SU-DHL-6 (cell line): Measurements from ENCODE around the gene CDK19.

Experiments used
- H2AFZ ChIP-seq: fragments of 200-600 bp; sonication (generic); 2 replicates; pipeline ENCODE4 v1.6.1; 2014; ENCODE audit warnings: low read depth, mild to moderate bottlenecking, moderate library complexity, mixed read lengths, antibody characterized with exemption, low read length; ENCODE audit not compliant: severe bottlenecking
- H3F3A ChIP-seq: fragments of 200-600 bp; shearing (Covaris generic); 2 replicates; pipeline ENCODE4 v1.6.0; 2016; ENCODE audit warnings: antibody characterized with exemption, mild to moderate bottlenecking; ENCODE audit not compliant: insufficient read depth
- H3K27ac ChIP-seq: fragments of 200-600 bp; sonication (generic); 2 replicates; pipeline ENCODE4 v1.5.1; 2016; ENCODE audit warnings: low read depth, mild to moderate bottlenecking, low read length, moderate library complexity, mixed read lengths
- H3K27me3 ChIP-seq: fragments of 200-600 bp; sonication (generic), shearing (Covaris generic); 2 replicates; pipeline ENCODE4 v1.6.0; 2014; ENCODE audit warnings: mild to moderate bottlenecking, low read length
- H3K36me3 ChIP-seq: fragments of 200-600 bp; sonication (generic); 2 replicates; pipeline ENCODE4 v1.6.1; 2014; ENCODE audit warnings: mild to moderate bottlenecking, low read length, mixed read lengths
- H3K4me2 ChIP-seq: fragments of 300-600, 200-600 bp; shearing (Covaris generic), sonication (generic); 2 replicates; pipeline ENCODE4 v1.6.0; 2014; ENCODE audit warnings: low read length, low read depth, mild to moderate bottlenecking; ENCODE audit not compliant: poor library complexity, severe bottlenecking
- H3K4me3 ChIP-seq: fragments of 200-600 bp; sonication (generic); 2 replicates; pipeline ENCODE4 v1.5.1; 2014; ENCODE audit warnings: antibody characterized with exemption, low read length, mild to moderate bottlenecking, mixed read lengths; ENCODE audit not compliant: insufficient read depth, poor library complexity, severe bottlenecking
- H3K79me2 ChIP-seq: fragments of 200-600 bp; sonication (generic); 2 replicates; pipeline ENCODE4 v1.6.1; 2014; ENCODE audit warnings: mild to moderate bottlenecking, low read length, moderate library complexity; ENCODE audit not compliant: insufficient read depth
- H3K9ac ChIP-seq: fragments of 200-600 bp; sonication (generic); 2 replicates; pipeline ENCODE4 v1.7.0; 2014; ENCODE audit warnings: mild to moderate bottlenecking, low read length
- H3K9me2 ChIP-seq: fragments of 200-600 bp; sonication (generic); replicated peaks from 2 replicates; pipeline ENCODE4 v1.6.1; 2014; ENCODE audit warnings: low read length; ENCODE audit not compliant: insufficient read depth
- H3K9me3 ChIP-seq: fragments of 200-600 bp; sonication (generic); 2 replicates; pipeline ENCODE4 v1.6.1; 2014; ENCODE audit warnings: low read length, mixed read lengths; ENCODE audit not compliant: insufficient read depth
- H4K20me1 ChIP-seq: fragments of 200-600 bp; sonication (generic); 2 replicates; pipeline ENCODE4 v1.6.1; 2014; ENCODE audit warnings: low read depth, mild to moderate bottlenecking, antibody characterized with exemption, low read length, moderate library complexity, mixed read lengths
- CTCF ChIP-seq: fragments of 200-600 bp; sonication (generic); IDR thresholded peaks from one replicate; pipeline ENCODE4 v1.5.1; 2017; ENCODE audit warnings: antibody characterized with exemption, mild to moderate bottlenecking, low read length, moderate library complexity; ENCODE audit not compliant: insufficient read depth, poor library complexity, severe bottlenecking
- EZH2phosphoT487 ChIP-seq: fragments of 200-600 bp; sonication (generic), shearing (Covaris generic); conservative IDR thresholded peaks from 2 replicates; pipeline ENCODE4 v1.6.1; 2018; ENCODE audit warnings: mild to moderate bottlenecking, antibody characterized with exemption, low read length, moderate library complexity, mixed read lengths

CDK19 gene

GRCh38 chr6:110561696-110562095, 253.6 kb downstream of the CDK19 start:
- Histone ChIP-seq H3K9ac (no peak overlapping the region), H3F3A (no peaks in the 10 kb centered on the region), H3K4me2 (no peak overlapping the region), H4K20me1 (no peaks in the 10 kb centered on the region), H3K4me3 (no peak overlapping the region), H3K9me2 (no peaks in the 10 kb centered on the region), H3K27ac (no peak overlapping the region), H3K36me3 (no peaks in the 10 kb centered on the region), H3K79me2 (no peaks in the 10 kb centered on the region), H3K27me3 (no peaks in the 10 kb centered on the region), H3K9me3 (no peaks in the 10 kb centered on the region), H2AFZ (no peak overlapping the region)
- TF ChIP-seq EZH2phosphoT487 (no peak), CTCF (no peak)

- Histone ChIP-seq H2AFZ (no peak overlapping the region), H3K36me3 (no peaks in the 10 kb centered on the region), H3K4me2 (no peak overlapping the region), H3K27ac (no peak overlapping the region), H3K79me2 (no peaks in the 10 kb centered on the region), H3K27me3 (no peaks in the 10 kb centered on the region), H3K4me3 (no peak overlapping the region), H4K20me1 (no peaks in the 10 kb centered on the region), H3K9me2 (no peaks in the 10 kb centered on the region), H3K9me3 (no peaks in the 10 kb centered on the region), H3K9ac (no peak overlapping the region), H3F3A (no peaks in the 10 kb centered on the region)
- TF ChIP-seq CTCF (no peak), EZH2phosphoT487 (no peak)
Measured at GRCh38 chr6:110561008-110561396, 254.3 kb downstream of the CDK19 start.

GRCh38 chr6:110560239-110561007, 254.8 kb downstream of the CDK19 start:
- H3K4me2 ChIP-seq, result no peak overlapping the region
- TF ChIP-seq CTCF (no peak), EZH2phosphoT487 (no peak)
- H3K27ac ChIP-seq, result no peak overlapping the region
- no peaks in the 10 kb centered on the region for H3K9me2 ChIP-seq
- H3K9ac ChIP-seq, result no peak overlapping the region
- no peaks in the 10 kb centered on the region for H3K27me3 ChIP-seq
- H3F3A ChIP-seq, result no peaks in the 10 kb centered on the region
- H3K9me3 ChIP-seq, result no peaks in the 10 kb centered on the region
- no peaks in the 10 kb centered on the region for H3K36me3 ChIP-seq
- no peak overlapping the region for H3K4me3 ChIP-seq
- no peaks in the 10 kb centered on the region for H4K20me1 ChIP-seq
- H3K79me2 ChIP-seq, result no peaks in the 10 kb centered on the region
- H2AFZ ChIP-seq, result no peak overlapping the region
